GM12891 (cell line): ENCODE results near the gene ITFG2.

Experiments
- DNase-seq: peaks from one replicate; pipeline ENCODE4 v3.0.0; 2011; ENCODE audit warnings: low spot score; ENCODE audit not compliant: insufficient read length
- FAIRE-seq: peaks from 2 replicates; lab custom pipeline; 2011; peaks lifted over from hg19 to GRCh38; lab: Jason Lieb, UNC
- PAX5 ChIP-seq: IDR thresholded peaks from 2 replicates; pipeline ENCODE4 v1.6.1; 2011; ENCODE audit warnings: low read length, moderate library complexity, mild to moderate bottlenecking; ENCODE audit not compliant: insufficient read depth, severe bottlenecking
- POLR2A ChIP-seq: IDR thresholded peaks from 2 replicates; pipeline ENCODE4 v1.6.1; 2011; ENCODE audit warnings: low read depth, low read length, control low read depth
- POLR2AphosphoS5 ChIP-seq: IDR thresholded peaks from 2 replicates; pipeline ENCODE4 v1.6.1; 2011; ENCODE audit warnings: low read depth, low read length, control low read depth
- POU2F2 ChIP-seq: IDR thresholded peaks from 2 replicates; pipeline ENCODE4 v1.6.1; 2011; ENCODE audit warnings: low read depth, mild to moderate bottlenecking, control low read depth, low read length, moderate library complexity
- SPI1 ChIP-seq: IDR thresholded peaks from 2 replicates; pipeline ENCODE4 v1.6.1; 2011; ENCODE audit warnings: low read depth, low read length, control low read depth
- TAF1 ChIP-seq: IDR thresholded peaks from 2 replicates; pipeline ENCODE4 v1.6.1; 2011; ENCODE audit warnings: low read depth, low read length, control low read depth

ITFG2 gene

DNA sequence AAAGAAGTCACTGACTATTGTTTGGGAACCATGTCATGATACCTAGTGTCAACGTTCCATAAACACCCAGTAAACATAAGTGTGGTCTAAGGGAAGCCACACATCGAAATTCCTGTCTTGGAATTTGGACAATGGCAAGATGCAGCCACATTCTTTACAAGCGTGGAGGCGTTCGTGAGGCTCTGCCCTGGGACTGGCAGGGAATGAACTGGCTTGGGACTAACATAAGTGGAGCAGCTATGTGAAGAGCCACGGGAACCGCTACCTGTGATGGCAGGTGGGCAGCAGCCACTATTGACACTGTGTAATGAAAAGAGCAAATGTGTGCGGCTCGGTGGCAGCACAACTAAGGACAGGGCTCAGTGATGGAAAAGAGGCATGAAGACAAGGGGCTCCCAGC lies 32.3 kb downstream of the ITFG2 start:
- no peak for DNase-seq
- FAIRE-seq = no peak
- no peak for TF ChIP-seq POLR2AphosphoS5

- TF ChIP-seq POLR2A (no peak), TAF1 (no peak), PAX5 (no peak), POLR2AphosphoS5 (no peak), SPI1 (no peak), POU2F2 (no peak)
- FAIRE-seq (no peak), DNase-seq (no peak)
These were observed 32.8 kb downstream of the ITFG2 start for GRCh38 chr12:2845280-2845679.

DNA sequence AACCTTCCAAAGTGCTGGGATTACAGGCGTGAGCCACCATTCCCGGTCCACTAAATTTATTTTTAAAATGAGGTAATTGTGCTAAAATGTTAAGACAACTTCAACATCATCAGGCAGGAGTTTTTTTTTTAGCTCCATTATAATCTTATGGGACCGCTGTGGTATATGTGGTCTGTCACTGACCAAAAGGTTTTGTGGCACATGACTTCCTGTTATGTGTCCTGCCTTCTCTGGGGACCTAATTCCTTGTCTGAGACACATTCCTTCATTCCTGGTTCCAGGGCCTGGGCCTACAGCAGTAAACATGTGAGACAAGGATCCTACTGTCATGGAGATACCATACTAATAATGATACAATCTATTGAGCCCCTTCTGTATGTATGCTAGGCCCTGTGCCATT lies 39.5 kb downstream of the ITFG2 start:
- no peak for TF ChIP-seq POLR2A
- TF ChIP-seq PAX5 = no peak
- FAIRE-seq = peak; percentile 13
- DNase-seq = no peak

DNA sequence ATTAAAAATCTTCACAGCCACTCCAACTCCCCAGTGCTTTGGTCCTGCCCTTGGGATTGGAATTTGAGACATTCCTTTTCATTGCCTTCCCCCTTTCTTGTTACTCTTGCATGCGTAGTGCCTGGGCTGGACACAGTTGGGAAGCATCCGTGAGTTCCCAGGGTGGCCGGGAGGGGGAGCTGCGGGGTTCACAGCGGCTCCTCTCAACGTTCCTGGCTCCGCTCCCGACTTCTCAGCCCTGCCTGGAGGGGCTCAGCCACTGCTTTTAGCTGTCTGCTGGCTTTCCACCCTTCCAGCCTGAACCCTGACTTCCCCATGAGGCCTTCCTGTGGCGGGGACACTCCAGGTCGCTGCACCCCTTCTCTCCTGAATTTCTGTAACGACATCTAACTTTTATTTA lies 41.2 kb downstream of the ITFG2 start:
- FAIRE-seq = peak; percentile 31
- peak; percentile 67 for DNase-seq
- TF ChIP-seq PAX5 (no peak), SPI1 (no peak), TAF1 (no peak), POLR2AphosphoS5 (no peak), POU2F2 (no peak), POLR2A (no peak)

DNA sequence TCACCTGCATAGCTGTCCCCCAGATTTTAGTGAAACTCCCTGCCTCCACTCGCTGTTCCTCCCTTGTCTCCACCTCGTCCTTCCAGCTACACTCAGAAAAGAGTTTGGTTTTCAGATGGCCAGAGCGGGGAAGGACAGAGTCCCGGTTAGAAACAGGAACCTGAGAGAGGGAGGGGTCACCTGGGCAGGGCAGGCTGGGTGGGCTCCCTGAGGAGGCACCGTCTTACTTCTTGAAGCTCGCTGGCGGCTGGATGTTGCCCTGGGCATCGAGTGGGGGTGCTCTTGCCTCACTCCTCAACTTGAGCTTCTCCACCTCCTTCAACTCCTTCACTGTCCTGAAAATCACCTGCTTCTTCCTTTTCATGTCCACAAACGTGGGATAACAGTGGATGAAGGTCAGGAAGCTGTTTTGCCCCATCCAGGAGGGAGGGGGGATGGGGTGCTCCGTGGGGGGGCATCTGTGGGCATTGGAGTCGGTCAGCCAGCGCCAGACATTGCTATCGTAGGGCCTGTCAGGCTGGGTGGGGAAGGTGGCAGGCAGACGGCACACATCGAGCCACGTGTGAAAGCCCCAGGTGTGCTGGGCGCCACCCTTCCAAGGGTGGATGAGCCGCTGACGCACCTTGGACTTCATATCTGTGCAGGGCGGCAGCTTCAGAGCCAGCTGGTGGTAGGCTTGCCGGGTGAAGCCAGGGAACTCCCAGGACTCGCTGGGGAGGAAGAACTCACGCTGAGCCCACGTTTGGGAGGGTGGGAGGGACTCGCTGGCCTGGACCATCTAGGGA lies 42.4 kb downstream of the ITFG2 start:
- DNase-seq (no peak), FAIRE-seq (no peak)
- TF ChIP-seq POLR2A (no peak), SPI1 (no peak), PAX5 (no peak), POLR2AphosphoS5 (no peak), TAF1 (no peak), POU2F2 (no peak)

DNA sequence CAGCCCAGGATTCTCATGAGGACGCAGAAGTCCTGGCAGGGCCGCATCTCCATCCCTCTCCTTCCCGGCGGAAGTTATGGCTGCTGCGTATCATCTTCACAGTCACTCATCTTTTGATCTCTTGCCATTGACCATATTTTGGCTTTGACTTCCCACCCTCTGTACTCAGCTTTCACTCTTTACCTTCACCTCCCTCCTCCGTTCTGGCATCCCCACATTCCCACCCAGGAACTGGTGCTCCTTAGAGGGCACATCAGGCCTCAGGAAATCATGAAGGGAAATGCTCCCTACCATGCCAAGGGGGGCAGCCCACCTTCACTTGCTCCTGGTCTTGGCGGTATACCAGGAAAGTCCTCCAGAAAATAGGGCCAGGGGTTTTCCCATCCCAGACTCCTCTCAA lies 43.1 kb downstream of the ITFG2 start:
- no peak for TF ChIP-seq POLR2AphosphoS5
- no peak for TF ChIP-seq POU2F2
- no peak for FAIRE-seq
- DNase-seq = no peak

- FAIRE-seq (no peak), DNase-seq (no peak)
- no peak for TF ChIP-seq TAF1
- TF ChIP-seq POLR2A = no peak
- TF ChIP-seq POLR2AphosphoS5 = no peak
- TF ChIP-seq SPI1 = no peak
- no peak for TF ChIP-seq POU2F2
- TF ChIP-seq PAX5 = no peak
These were observed 43.6 kb downstream of the ITFG2 start for GRCh38 chr12:2856051-2856450.

GRCh38 chr12:2857021-2857431 lies 44.6 kb downstream of the ITFG2 start, which contains the start of gene TEX52:
TSS of gene TEX52 (minus strand) at chr12:2857039. CDS start at chr12:2857026, 13 bp downstream.
- DNase-seq = no peak
- TF ChIP-seq POLR2AphosphoS5 (no peak), SPI1 (no peak), TAF1 (no peak), POU2F2 (no peak), POLR2A (no peak)
- FAIRE-seq = no peak

- no peak for TF ChIP-seq SPI1
- TF ChIP-seq POLR2A = no peak
- no peak for TF ChIP-seq POLR2AphosphoS5
- no peak for TF ChIP-seq POU2F2
- no peak for TF ChIP-seq TAF1
- no peak for TF ChIP-seq PAX5
- no peak for FAIRE-seq
These were observed 45.1 kb downstream of the ITFG2 start for GRCh38 chr12:2857576-2857975.

DNA sequence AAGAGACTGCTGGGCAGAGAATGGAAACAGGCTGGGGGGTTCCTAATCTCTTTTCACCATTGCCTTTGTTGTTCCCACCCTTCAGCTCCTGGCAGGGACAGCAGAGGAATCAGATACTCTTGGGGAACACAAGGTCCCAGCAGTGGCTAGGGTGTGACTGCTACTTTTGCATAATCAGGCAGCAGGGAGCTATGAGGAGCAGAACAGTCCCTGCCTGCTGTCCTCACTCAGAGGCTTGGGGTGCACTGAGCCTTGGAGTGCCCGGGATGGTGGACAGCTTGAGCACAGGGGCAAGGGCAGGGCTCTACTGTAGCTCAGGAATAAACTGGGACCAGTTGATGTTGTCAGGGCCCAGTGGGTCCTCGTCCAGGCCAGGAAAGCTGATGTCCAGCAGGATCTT lies 45.9 kb downstream of the ITFG2 start:
- TF ChIP-seq SPI1 (no peak), TAF1 (no peak), POLR2AphosphoS5 (0 out of 2 replicates have a peak, but pooled peaks have one; percentile 49), PAX5 (no peak)
- FAIRE-seq = no peak
- no peak for DNase-seq

More at GRCh38 chr12:2857576-2857975, 45.1 kb downstream of the ITFG2 start:
- no peak for DNase-seq
